SK-N-SH treated with all-trans-retinoic acid at 6 μM for 48 hours (cell line): Measurements from ENCODE around the gene FBN3.

Source experiments
- ATAC-seq: fragments of 200-7000 bp; cut with Tn5 transposase; 3 replicates; pipeline ENCODE4 v1.9.1; 2020; ENCODE audit warnings: mild to moderate bottlenecking, moderate library complexity
- BACH2 ChIP-seq: fragments of 250-450 bp; sonication (Bioruptor Pico); IDR thresholded peaks from 2 replicates; pipeline ENCODE4 v1.9.0; 2021; ENCODE audit warnings: mild to moderate bottlenecking, borderline replicate concordance
- CSDC2 ChIP-seq: fragments of 250-450 bp; sonication (Bioruptor Pico); IDR thresholded peaks from 2 replicates; pipeline ENCODE4 v1.5.0; 2020; ENCODE audit warnings: mild to moderate bottlenecking, moderate library complexity
- CSRNP3 ChIP-seq: fragments of 250-450 bp; sonication (Bioruptor Pico); IDR thresholded peaks from 2 replicates; pipeline ENCODE4 v1.5.1; 2021; ENCODE audit warnings: mild to moderate bottlenecking, moderate library complexity
- GLIS3 ChIP-seq: fragments of 250-450 bp; sonication (Bioruptor Pico); IDR thresholded peaks from 2 replicates; pipeline ENCODE4 v1.5.0; 2020; ENCODE audit warnings: mild to moderate bottlenecking, moderate library complexity
- PATZ1 ChIP-seq: fragments of 250-450 bp; sonication (Bioruptor Pico); IDR thresholded peaks from 2 replicates; pipeline ENCODE4 v1.8.0; 2020; ENCODE audit warnings: mild to moderate bottlenecking, moderate library complexity, borderline replicate concordance
- POU6F1 ChIP-seq: fragments of 250-450 bp; sonication (Bioruptor Pico); IDR thresholded peaks from 2 replicates; pipeline ENCODE4 v1.8.0; 2021; ENCODE audit warnings: low read depth, mild to moderate bottlenecking, moderate library complexity, borderline replicate concordance
- PPARA ChIP-seq: fragments of 250-450 bp; sonication (Bioruptor Pico); IDR thresholded peaks from 2 replicates; pipeline ENCODE4 v1.5.0; 2020; ENCODE audit warnings: mild to moderate bottlenecking, borderline replicate concordance
- RARB ChIP-seq: fragments of 250-450 bp; sonication (Bioruptor Pico); IDR thresholded peaks from 2 replicates; pipeline ENCODE4 v1.8.0; 2021; ENCODE audit warnings: mild to moderate bottlenecking, moderate library complexity
- SNAI2 ChIP-seq: fragments of 250-450 bp; sonication (Bioruptor Pico); IDR thresholded peaks from 2 replicates; pipeline ENCODE4 v1.5.0; 2020; ENCODE audit warnings: mild to moderate bottlenecking, moderate library complexity
- TCF4 ChIP-seq: fragments of 250-450 bp; sonication (Bioruptor Pico); IDR thresholded peaks from 2 replicates; pipeline ENCODE4 v1.8.0; 2021; ENCODE audit warnings: mild to moderate bottlenecking, moderate library complexity, borderline replicate concordance
- TOX ChIP-seq: fragments of 250-450 bp; sonication (Bioruptor Pico); IDR thresholded peaks from 2 replicates; pipeline ENCODE4 v1.8.0; 2021; ENCODE audit warnings: mild to moderate bottlenecking, moderate library complexity, borderline replicate concordance
- TSHZ2 ChIP-seq: fragments of 250-450 bp; sonication (Bioruptor Pico); IDR thresholded peaks from 2 replicates; pipeline ENCODE4 v1.5.0; 2020; ENCODE audit warnings: mild to moderate bottlenecking, moderate library complexity
- ZC3H10 ChIP-seq: fragments of 250-450 bp; sonication (Bioruptor Pico); IDR thresholded peaks from 2 replicates; pipeline ENCODE4 v1.5.1; 2021; ENCODE audit warnings: mild to moderate bottlenecking, moderate library complexity
- ZFP3 ChIP-seq: fragments of 250-450 bp; sonication (Bioruptor Pico); IDR thresholded peaks from 2 replicates; pipeline ENCODE4 v1.5.0; 2020; ENCODE audit warnings: mild to moderate bottlenecking, moderate library complexity
- ZNF70 ChIP-seq: fragments of 450-650 bp; formaldehyde crosslinking; IDR thresholded peaks from 2 replicates; pipeline ENCODE4 v1.5.0; 2020; ENCODE audit warnings: mild to moderate bottlenecking, moderate library complexity
- ZNF8 ChIP-seq: fragments of 450-650 bp; formaldehyde crosslinking; IDR thresholded peaks from 2 replicates; pipeline ENCODE4 v1.5.0; 2020; ENCODE audit warnings: mild to moderate bottlenecking, moderate library complexity

FBN3 gene

GRCh38 chr19:8185343-8186068 lies 36.1 kb upstream of the FBN3 start:
- TF ChIP-seq ZC3H10, result no peak
- no peak for TF ChIP-seq CSDC2 (CRISPR knock-in tag)
- TF ChIP-seq ZNF70, result no peak
- no peak for TF ChIP-seq SNAI2 (CRISPR knock-in tag)
- TF ChIP-seq RARB (CRISPR knock-in tag), result no peak
- no peak for TF ChIP-seq TSHZ2 (CRISPR knock-in tag)
- TF ChIP-seq TCF4 (CRISPR knock-in tag), result no peak
- no peak for ATAC-seq

GRCh38 chr19:8184274-8184673 lies 34.9 kb upstream of the FBN3 start:
- TF ChIP-seq ZNF70 (no peak), PATZ1 (CRISPR knock-in tag) (no peak), POU6F1 (CRISPR knock-in tag) (no peak)
- ATAC-seq, result no peak

GRCh38 chr19:8180018-8180417 lies 30.6 kb upstream of the FBN3 start:
- no peak for ATAC-seq
- TF ChIP-seq TOX (CRISPR knock-in tag), result no peak
- TF ChIP-seq ZNF8, result no peak
- no peak for TF ChIP-seq BACH2 (CRISPR knock-in tag)
- TF ChIP-seq POU6F1 (CRISPR knock-in tag), result no peak
- TF ChIP-seq CSRNP3, result no peak

- ATAC-seq, result no peak
- TF ChIP-seq PATZ1 (CRISPR knock-in tag) (no peak), CSRNP3 (no peak), ZFP3 (CRISPR knock-in tag) (no peak), ZC3H10 (no peak), PPARA (CRISPR knock-in tag) (no peak), TSHZ2 (CRISPR knock-in tag) (no peak), POU6F1 (CRISPR knock-in tag) (no peak), TOX (CRISPR knock-in tag) (no peak), ZNF70 (no peak), GLIS3 (CRISPR knock-in tag) (no peak)
Measured at GRCh38 chr19:8174706-8175105, 25.3 kb upstream of the FBN3 start.
